ENCODE measurements around the gene LPXN. TPM values are rescaled to one million over a fixed set of nuclear protein-coding genes. Genes with fewer than 3 reads are reported as not detected.
A peak's percentile ranks its signal among the peaks of the same experiment; 100 is the strongest.
"Not testable (repeated sequence)": the region's sequence is repeated elsewhere in the genome, so short reads cannot be mapped to it uniquely, and the experiment has no call there.

Gene LPXN
- total RNA-seq, 4 donors from 2014 or later = 5.8 to 14.4 (median 9.4) TPM

GRCh38 chr11:58577555-58578135 lies 2.0 kb upstream of the LPXN start:
- intact Hi-C loops (cut with DNase I) = no loop called here
- peak in 1 of 2 donors; percentile 46 for DNase-seq
- no peaks in the 10 kb centered on the region for H3K36me3 ChIP-seq
- peak overlapping the region; percentile 100 for H3K27ac ChIP-seq
- no peaks in the 10 kb centered on the region for H3K9me3 ChIP-seq
- WGBS, 2 donors = 0 to 2% methylated on average over 20 to 21 of the region's 21 CpGs
- H3K27me3 ChIP-seq = no peaks in the 10 kb centered on the region
- H3K4me3 ChIP-seq (replicated peaks in 1 of 3) = peak overlapping the region; percentile 34 to 97 (median 46)
- peaks cover 24 to 54% of the 10 kb centered on the region in 2 donors for H3K4me1 ChIP-seq
- TF ChIP-seq POLR2A (IDR thresholded peaks at IDR 0.05) = peak; percentile 29 to 84
- no peak for TF ChIP-seq CTCF (IDR thresholded peaks at IDR 0.05)

GRCh38 chr11:58576887-58577471 lies 1.3 kb upstream of the LPXN start:
- Histone ChIP-seq H3K4me3 (replicated peaks in 1 of 3) (peak overlapping the region in 2 of 3 donors; percentile 34 to 97), H3K36me3 (no peaks in the 10 kb centered on the region), H3K9me3 (no peaks in the 10 kb centered on the region), H3K27ac (peak overlapping the region; percentile 100), H3K4me1 (peaks cover 24 to 52% of the 10 kb centered on the region in 2 donors), H3K27me3 (no peaks in the 10 kb centered on the region)
- DNase-seq = peak in 1 of 2 donors; percentile 18
- WGBS, 2 donors = 41 to 48% methylated on average over 4 of the region's 4 CpGs
- intact Hi-C loops (cut with DNase I) = no loop called here
- TF ChIP-seq CTCF (IDR thresholded peaks at IDR 0.05) (peak in 4 of 6 experiments; percentile 14 to 50 (median 44)), POLR2A (IDR thresholded peaks at IDR 0.05) (no peak)

DNA sequence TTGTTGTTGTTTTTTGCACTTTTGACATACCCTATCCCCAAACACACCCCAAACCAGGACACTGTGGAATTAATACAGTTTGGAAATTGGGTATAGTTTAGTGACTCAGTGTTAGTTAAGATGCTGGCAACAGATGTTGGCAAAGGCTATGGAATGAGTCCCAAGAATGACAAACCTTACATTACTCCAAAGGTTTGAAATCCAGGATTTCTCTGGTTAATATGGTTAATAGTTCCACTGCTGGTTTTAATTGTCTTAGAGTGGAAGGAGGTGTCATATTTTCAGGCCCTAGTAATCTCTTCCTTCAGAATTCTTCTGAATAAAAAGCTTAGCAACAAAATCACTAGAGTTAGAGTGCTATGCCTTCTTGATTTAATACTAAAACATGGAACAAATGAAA lies 775 bp downstream of the LPXN start:
- peaks cover 14 to 34% of the 10 kb centered on the region in 2 donors for H3K4me1 ChIP-seq

DNA sequence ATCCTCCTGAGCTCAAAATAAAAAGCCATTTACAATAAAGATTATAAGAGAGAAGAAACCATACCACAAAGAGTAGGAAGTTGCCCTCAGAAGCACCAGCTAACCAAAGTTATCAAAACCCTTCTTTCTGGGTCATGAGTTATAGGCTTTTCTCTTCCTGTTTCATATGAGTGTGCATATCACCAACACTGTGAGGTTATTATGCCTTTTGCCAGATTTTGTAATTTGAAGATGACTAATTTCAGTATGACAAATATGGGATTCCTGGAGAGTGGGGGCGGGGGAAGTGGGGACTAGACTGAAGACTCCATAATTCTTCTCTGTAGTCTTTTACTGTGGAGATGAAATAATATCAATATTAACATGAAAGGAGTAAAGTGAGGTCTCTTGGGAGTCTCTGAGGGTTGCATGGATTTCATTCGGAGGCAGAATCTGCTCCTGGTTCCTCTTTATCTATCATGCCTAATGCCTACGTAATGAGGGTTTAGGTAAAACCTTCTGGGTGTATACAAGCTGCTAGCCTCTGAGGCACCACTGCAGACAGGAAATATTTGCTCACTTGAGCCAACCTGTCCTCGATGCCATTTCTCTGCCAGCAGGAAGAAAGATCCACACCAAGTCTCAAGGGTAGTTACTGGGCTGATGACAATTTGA lies 2.1 kb downstream of the LPXN start:
- intact Hi-C loops (cut with DNase I) = no loop called here
- peaks cover 7 to 12% of the 10 kb centered on the region in 2 donors for H3K36me3 ChIP-seq
- H3K27ac ChIP-seq = peak overlapping the region; percentile 0 to 62 (median 1)
- peaks cover 14 to 34% of the 10 kb centered on the region in 2 donors for H3K4me1 ChIP-seq
- no peaks in the 10 kb centered on the region for H3K27me3 ChIP-seq
- no peak overlapping the region for H3K4me3 ChIP-seq (replicated peaks in 1 of 3)
- WGBS, 2 donors = 57 to 63% methylated on average over 4 of the region's 4 CpGs
- peak; percentile 20 to 35 for DNase-seq
- TF ChIP-seq CTCF (IDR thresholded peaks at IDR 0.05) (no peak), POLR2A (IDR thresholded peaks at IDR 0.05) (no peak)
- no peaks in the 10 kb centered on the region for H3K9me3 ChIP-seq

More for the DNA sequence above, 775 bp downstream of the LPXN start:
- no peaks in the 10 kb centered on the region for H3K27me3 ChIP-seq
- H3K36me3 ChIP-seq = peaks cover 0 to 3% of the 10 kb centered on the region in 2 donors
- no peak for DNase-seq
- intact Hi-C loops (cut with DNase I) = no loop called here
- H3K9me3 ChIP-seq = no peaks in the 10 kb centered on the region
- TF ChIP-seq CTCF (IDR thresholded peaks at IDR 0.05) (no peak), POLR2A (IDR thresholded peaks at IDR 0.05) (no peak)
- peak overlapping the region in 1 of 3 donors; percentile 62 for H3K27ac ChIP-seq
- no peak overlapping the region for H3K4me3 ChIP-seq (replicated peaks in 1 of 3)

DNA sequence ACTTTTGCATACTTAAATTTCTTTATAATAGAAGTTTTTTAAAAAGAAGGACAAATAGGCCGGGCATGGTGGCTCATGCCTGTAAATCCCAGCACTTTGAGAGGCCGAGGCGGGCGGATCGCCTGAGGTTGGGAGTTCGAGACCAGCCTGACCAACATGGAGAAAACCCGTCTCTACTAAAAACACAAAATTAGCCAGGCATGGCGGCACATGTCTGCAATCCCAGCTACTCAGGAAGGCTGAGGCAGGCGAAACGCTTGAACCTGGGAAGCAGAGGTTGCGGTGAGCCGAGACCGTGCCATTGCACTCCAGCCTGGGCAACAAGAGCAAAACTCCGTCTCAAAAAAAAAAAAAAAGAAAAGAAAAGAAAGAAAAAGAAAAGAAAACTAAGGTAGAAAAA lies 2.8 kb downstream of the LPXN start:
- Histone ChIP-seq H3K27ac (peak overlapping the region in 2 of 3 donors; percentile 0 to 62), H3K4me1 (peaks cover 14 to 34% of the 10 kb centered on the region in 2 donors), H3K36me3 (peaks cover 7 to 17% of the 10 kb centered on the region in 2 donors)
- intact Hi-C loops (cut with DNase I); DNase-seq; H3K4me3 ChIP-seq (replicated peaks in 1 of 3); H3K9me3 ChIP-seq; H3K27me3 ChIP-seq: not testable (repeated sequence)
- WGBS, 2 donors = 87 to 92% methylated on average over 14 of the region's 14 CpGs
